Hippocampal formation (tissue), 2 donors: ENCODE measurements around the gene RPS19.
"Not testable (repeated sequence)": the region's sequence is repeated elsewhere in the genome, so short reads cannot be mapped to it uniquely, and the experiment has no call there.

Source experiments
- DNase-seq, 2 donors: peaks; one replicate each; lab custom pipeline; 2025; lab: John Stamatoyannopoulos, UW

The RPS19 gene

GRCh38 chr19:41860419-41861115, 512 bp downstream of the RPS19 start:
- no peak for DNase-seq

GRCh38 chr19:41861116-41861768, 1.2 kb downstream of the RPS19 start:
- no peak for DNase-seq

- DNase-seq: no peak
Measured at GRCh38 chr19:41861846-41862245, 1.8 kb downstream of the RPS19 start.

GRCh38 chr19:41862445-41862986, 2.5 kb downstream of the RPS19 start:
- DNase-seq: no peak

GRCh38 chr19:41863209-41863931, 3.3 kb downstream of the RPS19 start:
- DNase-seq: no peak

- no peak for DNase-seq
Measured at GRCh38 chr19:41864374-41864773, 4.3 kb downstream of the RPS19 start.

GRCh38 chr19:41866284-41866683, 6.2 kb downstream of the RPS19 start:
- DNase-seq: no peak

GRCh38 chr19:41868120-41868988, 8.3 kb downstream of the RPS19 start:
- no peak for DNase-seq

GRCh38 chr19:41868989-41869300, 8.9 kb downstream of the RPS19 start:
- DNase-seq: no peak

GRCh38 chr19:41869374-41869955, 9.4 kb downstream of the RPS19 start:
- no peak for DNase-seq

GRCh38 chr19:41870401-41870873, 10.4 kb downstream of the RPS19 start:
- DNase-seq: no peak

- DNase-seq: no peak
Measured at GRCh38 chr19:41871573-41872383, 11.7 kb downstream of the RPS19 start.

- no peak for DNase-seq
Measured at GRCh38 chr19:41872384-41872774, 12.3 kb downstream of the RPS19 start.

GRCh38 chr19:41872775-41873647, 13.0 kb downstream of the RPS19 start:
- peak; percentile 24 to 46 for DNase-seq

GRCh38 chr19:41875973-41876372, 15.9 kb downstream of the RPS19 start:
- not testable (repeated sequence) for DNase-seq

GRCh38 chr19:41876847-41877832, 17.1 kb downstream of the RPS19 start, which contains the start of gene CD79A:
Gene CD79A, plus strand, starts transcription at chr19:41877279. Its CDS starts 26 bp downstream, at chr19:41877305.
- no peak for DNase-seq

GRCh38 chr19:41877916-41878905, 18.2 kb downstream of the RPS19 start:
- no peak for DNase-seq
